LNCaP clone FGC (cell line): ENCODE results near the gene WDR5B.

Experiments
- DNase-seq: peaks from one replicate; pipeline ENCODE4 v3.0.0-alpha.2; 2011; ENCODE audit warnings: low read depth
- H3K4me3 ChIP-seq: 2 replicates; pipeline ENCODE4 v1.5.1; 2011; ENCODE audit warnings: mild to moderate bottlenecking, low read depth, low read length, control low read depth
- TF ChIP-seq, protein P1 (sequence below): IDR thresholded peaks from 2 replicates; pipeline ENCODE4 v1.5.1; 2012; ENCODE audit warnings: mild to moderate bottlenecking; ENCODE audit not compliant: control insufficient read depth, insufficient read depth; ENCODE audit errors: extremely low read depth

WDR5B gene

DNA sequence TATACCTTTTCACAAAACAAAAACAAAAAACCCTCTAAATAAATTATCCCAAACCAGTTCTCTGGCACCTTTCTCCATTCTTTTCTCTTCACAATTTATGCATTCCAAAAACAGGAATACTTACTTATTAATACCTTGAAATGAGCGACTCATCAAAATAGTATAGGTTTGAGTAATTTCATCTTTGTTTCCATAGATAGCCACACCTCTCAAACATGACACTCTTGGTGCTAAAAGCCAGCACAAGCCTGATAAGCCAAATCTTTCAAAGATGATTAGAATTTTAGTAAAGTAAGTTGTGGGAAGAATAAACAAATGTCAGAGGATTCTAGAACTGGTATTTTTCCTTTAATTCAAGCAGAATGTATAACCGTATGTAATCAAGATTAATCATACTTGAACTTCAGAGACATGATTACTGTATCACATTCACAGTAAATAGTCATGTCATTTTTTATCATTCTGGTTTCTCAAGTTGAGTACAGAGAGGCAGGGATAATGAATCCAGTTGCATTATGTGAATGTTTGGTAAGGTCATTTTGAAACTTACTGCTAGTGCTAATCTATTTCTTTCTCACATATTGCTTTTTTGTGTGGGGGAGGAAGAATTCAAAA, 12.1 kb upstream of the WDR5B start:
- TF ChIP-seq, protein P1, sequence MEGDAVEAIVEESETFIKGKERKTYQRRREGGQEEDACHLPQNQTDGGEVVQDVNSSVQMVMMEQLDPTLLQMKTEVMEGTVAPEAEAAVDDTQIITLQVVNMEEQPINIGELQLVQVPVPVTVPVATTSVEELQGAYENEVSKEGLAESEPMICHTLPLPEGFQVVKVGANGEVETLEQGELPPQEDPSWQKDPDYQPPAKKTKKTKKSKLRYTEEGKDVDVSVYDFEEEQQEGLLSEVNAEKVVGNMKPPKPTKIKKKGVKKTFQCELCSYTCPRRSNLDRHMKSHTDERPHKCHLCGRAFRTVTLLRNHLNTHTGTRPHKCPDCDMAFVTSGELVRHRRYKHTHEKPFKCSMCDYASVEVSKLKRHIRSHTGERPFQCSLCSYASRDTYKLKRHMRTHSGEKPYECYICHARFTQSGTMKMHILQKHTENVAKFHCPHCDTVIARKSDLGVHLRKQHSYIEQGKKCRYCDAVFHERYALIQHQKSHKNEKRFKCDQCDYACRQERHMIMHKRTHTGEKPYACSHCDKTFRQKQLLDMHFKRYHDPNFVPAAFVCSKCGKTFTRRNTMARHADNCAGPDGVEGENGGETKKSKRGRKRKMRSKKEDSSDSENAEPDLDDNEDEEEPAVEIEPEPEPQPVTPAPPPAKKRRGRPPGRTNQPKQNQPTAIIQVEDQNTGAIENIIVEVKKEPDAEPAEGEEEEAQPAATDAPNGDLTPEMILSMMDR, result no peak
- H3K4me3 ChIP-seq, result no peak overlapping the region
- DNase-seq, result no peak

DNA sequence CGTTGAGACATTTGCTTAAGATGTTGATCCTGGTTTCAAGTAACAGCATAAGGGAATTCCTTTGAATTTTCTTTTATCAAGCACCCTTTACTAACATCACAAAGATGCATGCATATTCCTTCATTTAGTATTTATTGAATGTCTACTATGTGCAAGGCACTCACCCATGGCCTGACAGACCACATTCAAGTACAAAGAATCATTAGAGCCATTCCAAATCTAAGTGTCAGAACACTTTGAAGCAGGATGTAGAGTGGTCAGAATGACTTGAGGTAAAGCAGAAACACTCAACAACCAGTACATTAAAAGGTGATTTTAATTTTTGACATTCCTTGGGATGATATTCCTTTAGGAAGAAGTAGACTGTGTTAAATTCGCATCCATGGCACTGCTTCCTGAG, 6.0 kb upstream of the WDR5B start:
- no peak for DNase-seq
- TF ChIP-seq, protein P1, result no peak
- no peak overlapping the region for H3K4me3 ChIP-seq

DNA sequence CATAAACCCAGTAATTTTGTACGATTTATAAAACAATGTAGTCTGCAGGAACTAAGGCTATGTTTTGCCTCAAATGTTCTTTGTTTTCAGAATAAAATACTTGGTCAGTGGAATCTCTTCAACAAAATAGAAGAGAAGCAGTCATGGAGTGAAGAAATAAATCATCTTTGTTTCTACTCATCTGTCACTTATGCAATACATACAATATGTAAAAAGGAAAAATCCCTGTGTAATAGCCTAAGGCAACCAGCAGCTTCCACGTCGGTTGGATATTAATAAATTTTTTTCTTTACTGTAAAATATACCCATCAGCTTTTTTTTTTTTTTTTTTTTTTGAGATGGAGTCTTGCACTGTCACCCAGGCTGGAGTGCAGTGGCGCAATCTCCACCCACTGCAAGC, 5.2 kb upstream of the WDR5B start:
- H3K4me3 ChIP-seq, result no peak overlapping the region
- TF ChIP-seq, protein P1, result no peak
- DNase-seq, result no peak

DNA sequence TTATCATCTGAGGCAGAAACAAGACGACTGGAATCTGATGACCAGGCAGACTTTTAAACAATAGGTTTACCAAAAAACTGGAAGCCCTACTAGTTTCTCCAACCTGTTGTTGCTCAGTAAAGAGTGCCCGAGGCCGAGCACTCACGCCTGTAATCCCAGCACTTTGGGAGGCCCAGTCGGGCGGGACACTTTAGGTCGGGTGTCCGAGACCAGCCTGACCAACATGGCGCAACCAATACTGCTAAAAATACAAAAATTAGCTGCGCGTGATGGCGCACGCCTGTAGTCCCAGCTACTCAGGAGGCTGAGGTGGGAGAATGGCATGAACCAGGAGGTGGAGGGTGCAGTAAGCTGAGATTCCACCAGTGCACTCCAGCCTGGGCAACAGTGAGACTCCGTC, 1.1 kb upstream of the WDR5B start:
- H3K4me3 ChIP-seq, result peak overlapping the region; percentile 78
- no peak for DNase-seq
- TF ChIP-seq, protein P1, result no peak

DNA sequence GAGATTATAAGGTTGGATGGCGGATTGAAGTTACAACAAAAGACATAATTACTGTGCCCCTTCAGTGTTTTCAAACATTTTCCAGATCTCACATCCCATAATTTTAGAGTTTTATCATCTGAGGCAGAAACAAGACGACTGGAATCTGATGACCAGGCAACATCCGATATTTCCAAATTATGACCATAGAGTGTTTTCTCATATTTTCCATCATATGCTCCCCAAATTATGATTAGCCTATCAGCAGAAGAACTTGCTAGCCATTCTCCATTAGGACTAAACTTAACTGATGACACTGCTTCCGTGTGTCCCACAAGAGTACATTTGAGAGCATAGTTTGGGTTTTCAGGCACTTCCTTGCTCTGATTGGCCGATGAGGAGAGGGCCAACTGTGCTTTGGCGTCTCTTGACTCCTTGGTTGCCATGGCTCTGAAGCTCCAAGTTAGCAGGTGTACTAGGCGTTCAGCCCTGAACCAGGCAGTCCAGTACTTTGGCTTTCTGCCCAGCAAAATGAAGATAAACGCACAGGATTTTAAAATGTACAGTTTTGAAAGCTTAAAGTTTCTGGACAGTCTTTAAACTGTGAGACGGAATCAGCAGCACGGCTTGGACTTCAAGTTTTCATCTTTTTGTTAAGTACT, 638 bp downstream of the WDR5B start:
- peak; percentile 85 for DNase-seq
- TF ChIP-seq, protein P1, result no peak
- peak overlapping the region; percentile 78 for H3K4me3 ChIP-seq

DNA sequence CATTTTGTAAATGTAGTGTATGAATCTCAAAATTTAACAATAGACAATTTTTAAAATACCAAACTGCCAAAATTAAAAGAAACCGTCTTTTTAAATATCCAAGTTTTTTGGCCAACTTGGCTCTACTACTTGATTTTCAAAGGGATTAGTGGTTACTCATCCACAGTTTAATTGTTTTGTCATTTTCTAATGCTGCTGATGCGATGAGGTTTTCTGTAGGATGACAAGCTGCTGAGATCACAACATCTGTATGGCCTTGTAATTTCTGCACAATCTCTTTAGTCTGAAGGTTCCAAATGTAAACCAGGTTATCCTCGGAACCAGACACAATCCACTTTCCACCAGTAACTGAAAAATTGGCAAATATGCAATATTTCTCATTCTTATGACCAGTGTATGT, 1.5 kb downstream of the WDR5B start:
- H3K4me3 ChIP-seq, result peak overlapping the region; percentile 78
- DNase-seq, result no peak
- TF ChIP-seq, protein P1, result no peak

DNA sequence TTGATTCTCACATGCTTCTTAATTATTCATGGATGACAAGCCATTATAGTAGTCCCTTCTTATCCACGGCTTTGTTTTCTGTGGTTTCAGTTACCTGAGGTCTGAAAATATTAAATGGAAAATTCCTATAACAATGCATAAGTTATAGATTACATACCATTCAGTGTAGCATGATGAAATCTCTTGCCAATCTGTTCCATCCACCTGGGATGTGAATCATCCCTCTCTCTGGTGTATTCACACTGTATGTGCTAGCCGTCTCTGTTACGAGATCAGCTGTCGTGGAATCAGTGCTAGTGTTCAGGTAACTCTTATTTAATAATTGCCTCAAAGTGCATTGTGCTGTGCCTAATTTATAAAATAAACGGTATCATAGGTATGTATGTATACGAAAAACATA, 5.2 kb downstream of the WDR5B start:
- DNase-seq, result no peak
- no peak overlapping the region for H3K4me3 ChIP-seq
- TF ChIP-seq, protein P1, result no peak
